HEK293 (cell line): ENCODE measurements around the gene PPP1R1B.

Source experiments
- BCL11A ChIP-seq: fragments of 450-650 bp; formaldehyde crosslinking; IDR thresholded peaks from 2 replicates; pipeline ENCODE4 v1.5.1; 2016; ENCODE audit warnings: low read depth, missing biosample characterization, missing genetic modification characterization
- PRDM4 ChIP-seq: fragments of 450-650 bp; formaldehyde crosslinking; IDR thresholded peaks from 2 replicates; pipeline ENCODE4 v1.5.1; 2017; ENCODE audit warnings: missing biosample characterization, missing genetic modification characterization
- PRDM6 ChIP-seq: fragments of 450-650 bp; formaldehyde crosslinking; IDR thresholded peaks from 2 replicates; pipeline ENCODE4 v1.5.1; 2017; ENCODE audit warnings: missing biosample characterization, missing genetic modification characterization
- YY1 ChIP-seq: fragments of 450-650 bp; formaldehyde crosslinking; IDR thresholded peaks from 2 replicates; pipeline ENCODE4 v1.5.1; 2018; ENCODE audit warnings: missing biosample characterization, missing genetic modification characterization
- ZFP41 ChIP-seq: fragments of 450-650 bp; formaldehyde crosslinking; IDR thresholded peaks from 2 replicates; pipeline ENCODE4 v1.5.1; 2016; ENCODE audit warnings: missing biosample characterization, missing genetic modification characterization, borderline replicate concordance
- ZNF18 ChIP-seq: fragments of 450-650 bp; formaldehyde crosslinking; IDR thresholded peaks from 2 replicates; pipeline ENCODE4 v1.5.1; 2016; ENCODE audit warnings: missing biosample characterization, missing genetic modification characterization
- ZNF24 ChIP-seq: fragments of 450-650 bp; formaldehyde crosslinking; IDR thresholded peaks from 2 replicates; pipeline ENCODE4 v1.5.1; 2016; ENCODE audit warnings: missing biosample characterization, missing genetic modification characterization
- ZNF391 ChIP-seq: fragments of 450-650 bp; formaldehyde crosslinking; IDR thresholded peaks from 2 replicates; pipeline ENCODE4 v1.5.1; 2016; ENCODE audit warnings: low read depth, missing biosample characterization, missing genetic modification characterization, borderline replicate concordance
- ZNF561 ChIP-seq: fragments of 450-650 bp; IDR thresholded peaks from 2 replicates; pipeline ENCODE4 v1.5.1; 2018; ENCODE audit warnings: missing biosample characterization, missing genetic modification characterization, borderline replicate concordance
- TF ChIP-seq, protein P1 (sequence below): fragments of 450-650 bp; formaldehyde crosslinking; IDR thresholded peaks from 2 replicates; pipeline ENCODE4 v1.5.1; 2016; ENCODE audit warnings: missing biosample characterization, missing genetic modification characterization
- TF ChIP-seq, protein P2 (sequence below): fragments of 450-650 bp; formaldehyde crosslinking; IDR thresholded peaks from 2 replicates; pipeline ENCODE4 v1.5.1; 2016; ENCODE audit warnings: missing biosample characterization, missing genetic modification characterization

DNA sequence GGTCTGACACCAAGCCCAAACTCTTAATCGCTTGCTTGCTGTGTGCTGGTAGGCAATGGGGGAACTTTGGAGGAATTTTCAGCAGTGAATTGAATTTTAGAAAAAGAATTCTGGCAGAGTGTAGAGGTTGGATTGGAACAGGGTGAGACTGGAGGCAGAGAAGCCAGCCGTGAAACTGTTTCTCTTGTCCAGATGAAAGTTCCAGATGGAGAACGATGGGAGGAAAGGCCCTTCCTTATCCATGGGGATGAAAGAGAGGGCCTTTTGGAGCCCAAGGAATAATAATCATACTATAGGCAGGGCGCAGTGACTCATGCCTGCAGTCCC, 45.0 kb upstream of the PPP1R1B start:
- TF ChIP-seq, protein P1, sequence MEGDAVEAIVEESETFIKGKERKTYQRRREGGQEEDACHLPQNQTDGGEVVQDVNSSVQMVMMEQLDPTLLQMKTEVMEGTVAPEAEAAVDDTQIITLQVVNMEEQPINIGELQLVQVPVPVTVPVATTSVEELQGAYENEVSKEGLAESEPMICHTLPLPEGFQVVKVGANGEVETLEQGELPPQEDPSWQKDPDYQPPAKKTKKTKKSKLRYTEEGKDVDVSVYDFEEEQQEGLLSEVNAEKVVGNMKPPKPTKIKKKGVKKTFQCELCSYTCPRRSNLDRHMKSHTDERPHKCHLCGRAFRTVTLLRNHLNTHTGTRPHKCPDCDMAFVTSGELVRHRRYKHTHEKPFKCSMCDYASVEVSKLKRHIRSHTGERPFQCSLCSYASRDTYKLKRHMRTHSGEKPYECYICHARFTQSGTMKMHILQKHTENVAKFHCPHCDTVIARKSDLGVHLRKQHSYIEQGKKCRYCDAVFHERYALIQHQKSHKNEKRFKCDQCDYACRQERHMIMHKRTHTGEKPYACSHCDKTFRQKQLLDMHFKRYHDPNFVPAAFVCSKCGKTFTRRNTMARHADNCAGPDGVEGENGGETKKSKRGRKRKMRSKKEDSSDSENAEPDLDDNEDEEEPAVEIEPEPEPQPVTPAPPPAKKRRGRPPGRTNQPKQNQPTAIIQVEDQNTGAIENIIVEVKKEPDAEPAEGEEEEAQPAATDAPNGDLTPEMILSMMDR (tag by site-specific recombination), result no peak
- TF ChIP-seq ZNF561 (tag by site-specific recombination) (no peak), ZFP41 (tag by site-specific recombination) (no peak), PRDM6 (tag by site-specific recombination) (no peak), YY1 (no peak), ZNF391 (tag by site-specific recombination) (no peak), ZNF18 (tag by site-specific recombination) (no peak), BCL11A (no peak), ZNF24 (tag by site-specific recombination) (no peak), PRDM4 (tag by site-specific recombination) (no peak)
- TF ChIP-seq, protein P2, sequence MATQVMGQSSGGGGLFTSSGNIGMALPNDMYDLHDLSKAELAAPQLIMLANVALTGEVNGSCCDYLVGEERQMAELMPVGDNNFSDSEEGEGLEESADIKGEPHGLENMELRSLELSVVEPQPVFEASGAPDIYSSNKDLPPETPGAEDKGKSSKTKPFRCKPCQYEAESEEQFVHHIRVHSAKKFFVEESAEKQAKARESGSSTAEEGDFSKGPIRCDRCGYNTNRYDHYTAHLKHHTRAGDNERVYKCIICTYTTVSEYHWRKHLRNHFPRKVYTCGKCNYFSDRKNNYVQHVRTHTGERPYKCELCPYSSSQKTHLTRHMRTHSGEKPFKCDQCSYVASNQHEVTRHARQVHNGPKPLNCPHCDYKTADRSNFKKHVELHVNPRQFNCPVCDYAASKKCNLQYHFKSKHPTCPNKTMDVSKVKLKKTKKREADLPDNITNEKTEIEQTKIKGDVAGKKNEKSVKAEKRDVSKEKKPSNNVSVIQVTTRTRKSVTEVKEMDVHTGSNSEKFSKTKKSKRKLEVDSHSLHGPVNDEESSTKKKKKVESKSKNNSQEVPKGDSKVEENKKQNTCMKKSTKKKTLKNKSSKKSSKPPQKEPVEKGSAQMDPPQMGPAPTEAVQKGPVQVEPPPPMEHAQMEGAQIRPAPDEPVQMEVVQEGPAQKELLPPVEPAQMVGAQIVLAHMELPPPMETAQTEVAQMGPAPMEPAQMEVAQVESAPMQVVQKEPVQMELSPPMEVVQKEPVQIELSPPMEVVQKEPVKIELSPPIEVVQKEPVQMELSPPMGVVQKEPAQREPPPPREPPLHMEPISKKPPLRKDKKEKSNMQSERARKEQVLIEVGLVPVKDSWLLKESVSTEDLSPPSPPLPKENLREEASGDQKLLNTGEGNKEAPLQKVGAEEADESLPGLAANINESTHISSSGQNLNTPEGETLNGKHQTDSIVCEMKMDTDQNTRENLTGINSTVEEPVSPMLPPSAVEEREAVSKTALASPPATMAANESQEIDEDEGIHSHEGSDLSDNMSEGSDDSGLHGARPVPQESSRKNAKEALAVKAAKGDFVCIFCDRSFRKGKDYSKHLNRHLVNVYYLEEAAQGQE (tag by site-specific recombination), result no peak
